Sigmoid colon (tissue), 4 donors: ENCODE data around the gene ARHGAP12.

Experiments
- EP300 ChIP-seq, 4 donors: sonication (generic); formaldehyde crosslinking; IDR thresholded peaks; one replicate each; pipeline ENCODE4 v1.6.1; 2017; ENCODE audit warnings: antibody characterized with exemption in 4 of 4
- POLR2A ChIP-seq, 2 donors: fragments of 450-650 bp; IDR thresholded peaks; one replicate each; pipeline ENCODE4 v1.6.1; 2016; ENCODE audit warnings: antibody characterized with exemption in 2 of 2, mild to moderate bottlenecking in 2 of 2, moderate library complexity in 2 of 2
- TF ChIP-seq, protein P1 (sequence below), 4 experiments: fragments of 450-650 bp in 3 of 4; fragments of 200-600 bp in 1 of 4; IDR thresholded peaks; one replicate each; pipeline ENCODE4 v1.5.1; 2016 to 2019; ENCODE audit warnings: antibody characterized with exemption in 4 of 4, mild to moderate bottlenecking in 3 of 4, moderate library complexity in 2 of 4

DNA sequence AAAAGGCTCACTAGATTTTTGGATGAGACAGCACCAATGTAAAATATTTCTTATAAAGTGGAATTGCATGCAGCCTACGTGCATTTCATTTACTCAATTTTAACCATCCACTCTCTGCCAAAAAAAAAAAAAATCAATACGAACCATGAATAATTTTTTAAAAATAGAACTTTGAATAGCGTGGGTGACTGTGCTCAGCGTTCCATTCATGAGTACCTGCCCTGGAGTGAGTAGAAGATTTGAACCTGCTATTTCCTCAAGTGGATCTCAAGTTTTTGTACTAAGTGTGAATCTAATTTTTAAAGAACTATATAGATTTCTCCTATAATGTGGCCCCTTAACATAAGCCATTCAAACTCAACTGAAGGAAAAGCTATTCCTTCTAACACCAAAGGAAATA, 105.3 kb downstream of the ARHGAP12 start:
- TF ChIP-seq, protein P1, sequence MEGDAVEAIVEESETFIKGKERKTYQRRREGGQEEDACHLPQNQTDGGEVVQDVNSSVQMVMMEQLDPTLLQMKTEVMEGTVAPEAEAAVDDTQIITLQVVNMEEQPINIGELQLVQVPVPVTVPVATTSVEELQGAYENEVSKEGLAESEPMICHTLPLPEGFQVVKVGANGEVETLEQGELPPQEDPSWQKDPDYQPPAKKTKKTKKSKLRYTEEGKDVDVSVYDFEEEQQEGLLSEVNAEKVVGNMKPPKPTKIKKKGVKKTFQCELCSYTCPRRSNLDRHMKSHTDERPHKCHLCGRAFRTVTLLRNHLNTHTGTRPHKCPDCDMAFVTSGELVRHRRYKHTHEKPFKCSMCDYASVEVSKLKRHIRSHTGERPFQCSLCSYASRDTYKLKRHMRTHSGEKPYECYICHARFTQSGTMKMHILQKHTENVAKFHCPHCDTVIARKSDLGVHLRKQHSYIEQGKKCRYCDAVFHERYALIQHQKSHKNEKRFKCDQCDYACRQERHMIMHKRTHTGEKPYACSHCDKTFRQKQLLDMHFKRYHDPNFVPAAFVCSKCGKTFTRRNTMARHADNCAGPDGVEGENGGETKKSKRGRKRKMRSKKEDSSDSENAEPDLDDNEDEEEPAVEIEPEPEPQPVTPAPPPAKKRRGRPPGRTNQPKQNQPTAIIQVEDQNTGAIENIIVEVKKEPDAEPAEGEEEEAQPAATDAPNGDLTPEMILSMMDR (IDR thresholded peaks at IDR 0.05) = no peak
- TF ChIP-seq EP300 (IDR thresholded peaks at IDR 0.05) = no peak
- no peak for TF ChIP-seq POLR2A (IDR thresholded peaks at IDR 0.05)
